C4-2B (cell line): ENCODE results near the gene HK1.

Experiments used
- ZFX ChIP-seq: fragments of 450-650 bp; IDR thresholded peaks from 2 replicates; pipeline ENCODE4 v1.6.1; 2017
- TF ChIP-seq, protein P1 (sequence below): fragments of 450-650 bp; conservative IDR thresholded peaks from 2 replicates; pipeline ENCODE4 v1.5.1; 2017; ENCODE audit warnings: mild to moderate bottlenecking

DNA sequence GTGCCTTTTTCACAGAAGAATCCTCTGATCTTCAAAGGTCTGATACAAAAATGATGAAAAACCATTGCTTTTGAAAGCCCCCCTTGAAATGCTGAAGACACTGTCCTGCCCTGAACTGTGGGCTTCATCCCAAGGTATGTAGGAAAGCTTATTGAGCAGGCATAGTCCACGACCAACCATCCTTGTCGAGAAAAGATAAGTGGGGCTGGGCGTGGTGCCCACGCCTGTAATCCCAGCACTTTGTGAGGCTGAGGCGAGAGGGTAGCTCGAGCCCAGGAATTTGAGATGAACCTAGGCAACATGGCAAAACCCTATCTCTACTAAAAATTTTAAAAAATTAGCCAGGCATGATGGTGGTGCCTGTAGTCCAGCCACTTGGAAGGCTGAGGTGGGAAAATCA lies 112.9 kb downstream of the HK1 start:
- TF ChIP-seq, protein P1, sequence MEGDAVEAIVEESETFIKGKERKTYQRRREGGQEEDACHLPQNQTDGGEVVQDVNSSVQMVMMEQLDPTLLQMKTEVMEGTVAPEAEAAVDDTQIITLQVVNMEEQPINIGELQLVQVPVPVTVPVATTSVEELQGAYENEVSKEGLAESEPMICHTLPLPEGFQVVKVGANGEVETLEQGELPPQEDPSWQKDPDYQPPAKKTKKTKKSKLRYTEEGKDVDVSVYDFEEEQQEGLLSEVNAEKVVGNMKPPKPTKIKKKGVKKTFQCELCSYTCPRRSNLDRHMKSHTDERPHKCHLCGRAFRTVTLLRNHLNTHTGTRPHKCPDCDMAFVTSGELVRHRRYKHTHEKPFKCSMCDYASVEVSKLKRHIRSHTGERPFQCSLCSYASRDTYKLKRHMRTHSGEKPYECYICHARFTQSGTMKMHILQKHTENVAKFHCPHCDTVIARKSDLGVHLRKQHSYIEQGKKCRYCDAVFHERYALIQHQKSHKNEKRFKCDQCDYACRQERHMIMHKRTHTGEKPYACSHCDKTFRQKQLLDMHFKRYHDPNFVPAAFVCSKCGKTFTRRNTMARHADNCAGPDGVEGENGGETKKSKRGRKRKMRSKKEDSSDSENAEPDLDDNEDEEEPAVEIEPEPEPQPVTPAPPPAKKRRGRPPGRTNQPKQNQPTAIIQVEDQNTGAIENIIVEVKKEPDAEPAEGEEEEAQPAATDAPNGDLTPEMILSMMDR: no peak
- no peak for TF ChIP-seq ZFX
